ENCODE measurements around the gene SOX30.
A peak's percentile ranks its signal among the peaks of the same experiment; 100 is the strongest.
"Not testable (repeated sequence)": the region's sequence is repeated elsewhere in the genome, so short reads cannot be mapped to it uniquely, and the experiment has no call there.

SOX30 gene

GRCh38 chr5:157680239-157680638 lies 28.0 kb upstream of the SOX30 start:
- no peak for DNase-seq (ENCODE audit: insufficient read length, low spot score)
- no peak for TF ChIP-seq PAX5 (IDR thresholded peaks at IDR 0.05; ENCODE audit: insufficient read depth, low read length, severe bottlenecking)
- TF ChIP-seq TAF1 (IDR thresholded peaks at IDR 0.05; ENCODE audit: low read depth, low read length), result no peak
- no peak for TF ChIP-seq POU2F2 (IDR thresholded peaks at IDR 0.05; ENCODE audit: low read depth, low read length)
- TF ChIP-seq POLR2A (IDR thresholded peaks at IDR 0.05; ENCODE audit: low read depth, low read length), result no peak
- no peak for TF ChIP-seq POLR2AphosphoS5 (IDR thresholded peaks at IDR 0.05; ENCODE audit: low read depth, low read length)
- TF ChIP-seq SPI1 (IDR thresholded peaks at IDR 0.05; ENCODE audit: low read depth, low read length), result no peak
- no peak for FAIRE-seq

GRCh38 chr5:157679801-157680200 lies 27.6 kb upstream of the SOX30 start:
- TF ChIP-seq POLR2A (IDR thresholded peaks at IDR 0.05; ENCODE audit: low read depth, low read length) (no peak), POLR2AphosphoS5 (IDR thresholded peaks at IDR 0.05; ENCODE audit: low read depth, low read length) (no peak), PAX5 (IDR thresholded peaks at IDR 0.05; ENCODE audit: insufficient read depth, low read length, severe bottlenecking) (no peak), TAF1 (IDR thresholded peaks at IDR 0.05; ENCODE audit: low read depth, low read length) (no peak), POU2F2 (IDR thresholded peaks at IDR 0.05; ENCODE audit: low read depth, low read length) (no peak), SPI1 (IDR thresholded peaks at IDR 0.05; ENCODE audit: low read depth, low read length) (no peak)
- no peak for DNase-seq (ENCODE audit: insufficient read length, low spot score)
- FAIRE-seq, result no peak

- DNase-seq (ENCODE audit: insufficient read length, low spot score), result no peak
- FAIRE-seq, result no peak
- TF ChIP-seq POU2F2 (IDR thresholded peaks at IDR 0.05; ENCODE audit: low read depth, low read length), result no peak
- TF ChIP-seq POLR2AphosphoS5 (IDR thresholded peaks at IDR 0.05; ENCODE audit: low read depth, low read length), result no peak
- TF ChIP-seq TAF1 (IDR thresholded peaks at IDR 0.05; ENCODE audit: low read depth, low read length), result no peak
- TF ChIP-seq POLR2A (IDR thresholded peaks at IDR 0.05; ENCODE audit: low read depth, low read length), result no peak
- no peak for TF ChIP-seq SPI1 (IDR thresholded peaks at IDR 0.05; ENCODE audit: low read depth, low read length)
- no peak for TF ChIP-seq PAX5 (IDR thresholded peaks at IDR 0.05; ENCODE audit: insufficient read depth, low read length, severe bottlenecking)
These were observed 25.7 kb upstream of the SOX30 start for GRCh38 chr5:157677931-157678330.

- not testable (repeated sequence) for FAIRE-seq; DNase-seq (ENCODE audit: insufficient read length, low spot score)
These were observed 22.1 kb upstream of the SOX30 start for GRCh38 chr5:157674351-157674750.

- FAIRE-seq, result no peak
- DNase-seq (ENCODE audit: insufficient read length, low spot score), result no peak
- TF ChIP-seq POLR2AphosphoS5 (IDR thresholded peaks at IDR 0.05; ENCODE audit: low read depth, low read length) (no peak), TAF1 (IDR thresholded peaks at IDR 0.05; ENCODE audit: low read depth, low read length) (no peak), POU2F2 (IDR thresholded peaks at IDR 0.05; ENCODE audit: low read depth, low read length) (no peak), POLR2A (IDR thresholded peaks at IDR 0.05; ENCODE audit: low read depth, low read length) (no peak), PAX5 (IDR thresholded peaks at IDR 0.05; ENCODE audit: insufficient read depth, low read length, severe bottlenecking) (no peak)
These were observed 20.7 kb upstream of the SOX30 start for GRCh38 chr5:157672976-157673375.

GRCh38 chr5:157671592-157672330 lies 19.5 kb upstream of the SOX30 start:
- FAIRE-seq (no peak), DNase-seq (ENCODE audit: insufficient read length, low spot score) (no peak)
- no peak for TF ChIP-seq PAX5 (IDR thresholded peaks at IDR 0.05; ENCODE audit: insufficient read depth, low read length, severe bottlenecking)
- TF ChIP-seq POLR2AphosphoS5 (IDR thresholded peaks at IDR 0.05; ENCODE audit: low read depth, low read length), result no peak
- TF ChIP-seq TAF1 (IDR thresholded peaks at IDR 0.05; ENCODE audit: low read depth, low read length), result no peak
- TF ChIP-seq POLR2A (IDR thresholded peaks at IDR 0.05; ENCODE audit: low read depth, low read length), result no peak
- TF ChIP-seq POU2F2 (IDR thresholded peaks at IDR 0.05; ENCODE audit: low read depth, low read length), result no peak
- TF ChIP-seq SPI1 (IDR thresholded peaks at IDR 0.05; ENCODE audit: low read depth, low read length), result no peak

- DNase-seq (ENCODE audit: insufficient read length, low spot score), result peak; percentile 48
- FAIRE-seq, result peak; percentile 82
These were observed 18.7 kb upstream of the SOX30 start, which contains the start of gene C5orf52 for GRCh38 chr5:157670662-157671591. Gene C5orf52 (plus strand): TSS chr5:157671533. CDS start chr5:157671615, 82 bp downstream.

GRCh38 chr5:157669701-157670097 lies 17.5 kb upstream of the SOX30 start:
- no peak for FAIRE-seq
- no peak for DNase-seq (ENCODE audit: insufficient read length, low spot score)
- TF ChIP-seq POLR2A (IDR thresholded peaks at IDR 0.05; ENCODE audit: low read depth, low read length) (no peak), POLR2AphosphoS5 (IDR thresholded peaks at IDR 0.05; ENCODE audit: low read depth, low read length) (no peak), SPI1 (IDR thresholded peaks at IDR 0.05; ENCODE audit: low read depth, low read length) (no peak), PAX5 (IDR thresholded peaks at IDR 0.05; ENCODE audit: insufficient read depth, low read length, severe bottlenecking) (no peak), TAF1 (IDR thresholded peaks at IDR 0.05; ENCODE audit: low read depth, low read length) (no peak), POU2F2 (IDR thresholded peaks at IDR 0.05; ENCODE audit: low read depth, low read length) (no peak)

More at GRCh38 chr5:157670662-157671591, 18.7 kb upstream of the SOX30 start, which contains the start of gene C5orf52:
- TF ChIP-seq SPI1 (IDR thresholded peaks at IDR 0.05; ENCODE audit: low read depth, low read length) (peak; percentile 73), POLR2A (IDR thresholded peaks at IDR 0.05; ENCODE audit: low read depth, low read length) (no peak), POU2F2 (IDR thresholded peaks at IDR 0.05; ENCODE audit: low read depth, low read length) (no peak), PAX5 (IDR thresholded peaks at IDR 0.05; ENCODE audit: insufficient read depth, low read length, severe bottlenecking) (no peak)

- DNase-seq (ENCODE audit: insufficient read length, low spot score) (no peak), FAIRE-seq (peak; percentile 48)
- TF ChIP-seq TAF1 (IDR thresholded peaks at IDR 0.05; ENCODE audit: low read depth, low read length) (no peak), POU2F2 (IDR thresholded peaks at IDR 0.05; ENCODE audit: low read depth, low read length) (no peak), SPI1 (IDR thresholded peaks at IDR 0.05; ENCODE audit: low read depth, low read length) (no peak)
These were observed 16.1 kb upstream of the SOX30 start for GRCh38 chr5:157668356-157668755.
